Stomach smooth muscle (tissue), 2 donors: ENCODE results near the gene NCDN.
A peak's percentile ranks its signal among the peaks of the same experiment; 100 is the strongest.

ENCODE experiments used
- H3K27ac ChIP-seq: one replicate; pipeline ENCODE4 v1.7.0; 2013; ENCODE audit warnings: mild to moderate bottlenecking, low read length, inconsistent platforms
- H3K27me3 ChIP-seq, 2 donors: one replicate each; pipeline ENCODE4 v1.7.0; 2013; ENCODE audit warnings: low read length in 2 of 2; ENCODE audit not compliant: insufficient read depth in 2 of 2, control insufficient read depth in 1 of 2
- H3K36me3 ChIP-seq, 2 donors: one replicate each; pipeline ENCODE4 v1.7.0; 2013; ENCODE audit warnings: low read length in 2 of 2; ENCODE audit not compliant: control insufficient read depth in 2 of 2, insufficient read depth in 2 of 2
- H3K4me1 ChIP-seq: one replicate; pipeline ENCODE4 v1.7.0; 2013; ENCODE audit warnings: low read length; ENCODE audit not compliant: control insufficient read depth, insufficient read depth
- H3K4me3 ChIP-seq, 2 donors: one replicate each; pipeline ENCODE4 v1.7.0; 2013; ENCODE audit warnings: low read length in 2 of 2
- H3K9ac ChIP-seq, 2 donors: one replicate each; pipeline ENCODE4 v1.7.0; 2013; ENCODE audit warnings: low read length in 2 of 2, mild to moderate bottlenecking in 1 of 2
- H3K9me3 ChIP-seq, 2 donors: one replicate each; pipeline ENCODE4 v1.7.0; 2013; ENCODE audit warnings: low read length in 2 of 2; ENCODE audit not compliant: control insufficient read depth in 2 of 2
- donor health status: healthy.
- donor health status: Pancreatic carcinoma.

Gene NCDN

DNA sequence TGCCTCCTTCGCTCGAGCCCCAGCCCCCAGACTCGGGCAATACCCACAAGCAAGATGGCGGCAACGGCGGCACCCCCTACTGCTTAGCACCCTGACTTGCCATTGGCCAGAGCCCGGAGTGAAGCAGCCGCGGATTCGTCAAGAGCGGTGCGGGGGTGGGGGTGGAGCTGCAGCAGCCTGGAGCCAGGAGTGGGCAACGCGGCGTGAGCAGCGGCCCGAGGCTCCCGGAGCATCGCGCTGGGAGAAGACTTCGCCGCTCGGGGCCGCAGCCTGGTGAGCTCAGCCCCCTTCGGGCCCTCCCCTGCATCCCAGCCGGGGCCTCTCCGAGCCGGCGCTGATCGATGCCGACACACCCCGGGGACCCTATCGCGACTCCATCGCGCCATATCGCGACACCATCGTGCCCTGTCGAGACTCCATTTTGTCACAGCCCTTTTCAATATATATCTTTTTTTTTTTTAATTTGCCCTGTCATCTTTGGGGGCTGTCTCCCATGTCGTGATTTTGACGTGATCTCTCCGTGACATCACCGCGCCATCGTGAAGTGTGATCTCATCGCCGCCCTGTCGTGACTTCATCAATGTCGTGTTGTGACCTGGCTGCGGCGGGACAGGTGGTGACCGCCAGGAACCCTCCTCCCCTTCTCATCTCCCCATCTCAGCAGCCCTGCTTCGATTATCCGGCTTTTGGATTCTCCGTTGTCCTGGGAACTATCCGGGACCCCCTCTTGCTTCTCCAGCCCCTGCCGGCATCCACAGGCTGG is at the start of gene NCDN:
TSS of gene NCDN (plus strand) at position 189 of the 763 bp plus-strand sequence. CDS start at position 581, 392 bp downstream.
- H3K9me3 ChIP-seq: no peaks in the 10 kb centered on the region
- H3K9ac ChIP-seq: peak within 1 kb of the TSS; percentile 84 to 89
- peak within 1 kb of the TSS; percentile 86 to 96 for H3K4me3 ChIP-seq
- H3K27me3 ChIP-seq: no peaks in the 10 kb centered on the region
- peak within 1 kb of the TSS; percentile 89 for H3K27ac ChIP-seq
- peaks cover 61% of the 10 kb centered on the region for H3K4me1 ChIP-seq
- H3K36me3 ChIP-seq: peaks cover 2 to 7% of the 10 kb centered on the region in 2 donors

GRCh38 chr1:35507947-35508346 is 49.7 kb upstream of the NCDN start:
- Histone ChIP-seq H3K27me3 (no peaks in the 10 kb centered on the region), H3K9ac (no peak overlapping the region), H3K4me3 (no peak overlapping the region), H3K9me3 (no peaks in the 10 kb centered on the region), H3K4me1 (peaks cover 4% of the 10 kb centered on the region), H3K36me3 (peaks cover 9 to 10% of the 10 kb centered on the region in 2 donors), H3K27ac (no peak overlapping the region)

- no peak overlapping the region for H3K27ac ChIP-seq
- no peaks in the 10 kb centered on the region for H3K9me3 ChIP-seq
- no peaks in the 10 kb centered on the region for H3K27me3 ChIP-seq
- peaks cover 9 to 10% of the 10 kb centered on the region in 2 donors for H3K36me3 ChIP-seq
- peaks cover 4% of the 10 kb centered on the region for H3K4me1 ChIP-seq
- no peak overlapping the region for H3K9ac ChIP-seq
- H3K4me3 ChIP-seq: no peak overlapping the region
Observed at GRCh38 chr1:35509558-35509957, 48.0 kb upstream of the NCDN start.

DNA sequence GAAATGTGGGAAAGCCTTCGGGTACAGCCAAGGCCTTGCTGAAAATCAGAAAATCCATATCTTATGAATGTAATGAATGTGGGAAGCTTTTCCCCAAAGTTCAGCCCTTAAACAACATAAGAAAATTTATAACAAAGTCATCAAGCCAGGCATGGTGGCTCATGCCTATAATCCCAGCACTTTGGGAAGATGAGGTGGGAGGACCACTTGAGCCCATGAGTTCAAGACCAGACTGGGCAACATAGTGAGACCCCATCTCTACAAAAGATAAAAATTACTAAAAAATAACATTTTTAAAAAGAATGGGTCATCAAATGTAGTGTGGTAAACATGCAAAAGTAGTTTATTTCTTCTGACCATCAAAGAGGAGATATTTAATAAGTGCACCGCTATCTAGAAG is 46.3 kb upstream of the NCDN start:
- no peak overlapping the region for H3K4me3 ChIP-seq

GRCh38 chr1:35518183-35518582 is 39.4 kb upstream of the NCDN start:
- Histone ChIP-seq H3K36me3 (no peaks in the 10 kb centered on the region), H3K9me3 (peaks cover 0 to 5% of the 10 kb centered on the region in 2 donors), H3K9ac (no peak overlapping the region), H3K4me1 (no peaks in the 10 kb centered on the region), H3K4me3 (no peak overlapping the region), H3K27me3 (no peaks in the 10 kb centered on the region), H3K27ac (no peak overlapping the region)

More for the DNA sequence above, 46.3 kb upstream of the NCDN start:
- Histone ChIP-seq H3K9me3 (no peaks in the 10 kb centered on the region), H3K27me3 (no peaks in the 10 kb centered on the region), H3K4me1 (peaks cover 4% of the 10 kb centered on the region), H3K27ac (no peak overlapping the region), H3K36me3 (peaks cover 4 to 5% of the 10 kb centered on the region in 2 donors), H3K9ac (no peak overlapping the region)

- Histone ChIP-seq H3K4me1 (no peaks in the 10 kb centered on the region), H3K27ac (no peak overlapping the region), H3K36me3 (no peaks in the 10 kb centered on the region), H3K9ac (no peak overlapping the region), H3K27me3 (no peaks in the 10 kb centered on the region), H3K9me3 (peaks cover 0 to 5% of the 10 kb centered on the region in 2 donors), H3K4me3 (no peak overlapping the region)
Observed at GRCh38 chr1:35519432-35519831, 38.2 kb upstream of the NCDN start.

GRCh38 chr1:35524106-35524505 is 33.5 kb upstream of the NCDN start:
- Histone ChIP-seq H3K9me3 (no peaks in the 10 kb centered on the region), H3K9ac (no peak overlapping the region), H3K4me1 (no peaks in the 10 kb centered on the region), H3K27ac (no peak overlapping the region), H3K36me3 (no peaks in the 10 kb centered on the region), H3K27me3 (no peaks in the 10 kb centered on the region), H3K4me3 (no peak overlapping the region)

DNA sequence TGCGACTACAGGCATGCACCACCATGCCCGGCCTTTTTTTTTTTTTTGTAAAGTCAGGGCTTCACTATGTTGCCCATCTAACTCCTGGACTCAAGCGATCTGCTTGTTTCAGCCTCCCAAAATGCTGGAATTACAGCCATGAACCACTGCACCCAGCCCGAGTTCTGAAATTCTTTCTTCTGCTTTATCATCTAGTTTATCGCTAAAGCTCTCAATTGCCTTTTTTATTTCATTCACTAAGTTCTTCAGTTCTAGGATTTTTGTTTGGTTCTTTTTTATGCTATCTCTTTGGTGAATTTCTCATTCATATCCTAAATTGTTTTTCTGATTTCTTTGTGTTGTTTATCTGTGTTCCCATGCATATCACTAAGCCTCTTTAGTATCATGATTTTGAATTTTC is 27.4 kb upstream of the NCDN start:
- Histone ChIP-seq H3K9me3 (no peaks in the 10 kb centered on the region), H3K4me3 (no peak overlapping the region), H3K27me3 (no peaks in the 10 kb centered on the region), H3K4me1 (peaks cover 7% of the 10 kb centered on the region), H3K9ac (no peak overlapping the region), H3K36me3 (peaks cover 5 to 6% of the 10 kb centered on the region in 2 donors), H3K27ac (no peak overlapping the region)

GRCh38 chr1:35530946-35531345 is 26.7 kb upstream of the NCDN start:
- Histone ChIP-seq H3K27me3 (no peaks in the 10 kb centered on the region), H3K4me1 (peaks cover 7% of the 10 kb centered on the region), H3K27ac (no peak overlapping the region), H3K4me3 (no peak overlapping the region), H3K9ac (no peak overlapping the region), H3K9me3 (no peaks in the 10 kb centered on the region), H3K36me3 (peaks cover 5 to 6% of the 10 kb centered on the region in 2 donors)

GRCh38 chr1:35531368-35531767 is 26.2 kb upstream of the NCDN start:
- peaks cover 5 to 8% of the 10 kb centered on the region in 2 donors for H3K36me3 ChIP-seq
- no peak overlapping the region for H3K9ac ChIP-seq
- peaks cover 7% of the 10 kb centered on the region for H3K4me1 ChIP-seq
- no peak overlapping the region for H3K4me3 ChIP-seq
- H3K27ac ChIP-seq: no peak overlapping the region
- H3K9me3 ChIP-seq: no peaks in the 10 kb centered on the region
- H3K27me3 ChIP-seq: no peaks in the 10 kb centered on the region

DNA sequence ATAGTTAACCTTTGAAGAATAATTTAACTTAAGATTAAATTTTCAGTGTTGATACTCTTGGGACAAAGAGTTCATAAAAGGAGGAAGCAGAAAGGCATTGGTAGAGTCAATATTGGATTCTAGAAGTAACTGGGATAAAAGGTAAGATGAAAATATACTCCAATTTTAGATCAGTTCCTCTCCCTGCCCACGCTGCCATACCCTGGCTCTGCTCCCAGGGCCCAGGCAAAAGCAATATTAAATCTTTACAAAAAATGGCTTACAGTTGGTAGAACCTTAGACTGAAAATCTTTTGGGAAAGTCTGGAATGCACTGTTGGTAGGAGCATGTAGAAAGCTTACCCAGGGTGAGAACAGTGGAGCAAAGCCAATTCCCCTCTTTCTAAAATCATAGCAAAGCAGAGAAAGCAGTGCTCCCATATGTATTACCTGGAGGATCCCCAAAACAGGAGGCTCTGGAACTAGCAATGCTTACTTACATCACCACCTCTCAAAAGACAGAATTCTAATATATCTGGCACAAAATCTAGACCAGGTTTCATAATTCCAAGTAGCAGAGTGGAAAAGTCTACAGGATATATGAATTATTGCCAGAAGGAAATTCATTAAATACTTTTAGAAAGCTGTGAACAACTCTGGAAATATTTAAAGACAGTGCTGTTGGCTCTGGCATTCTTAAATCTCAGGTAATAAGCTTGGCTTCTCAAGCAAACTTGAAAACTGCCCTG is 24.9 kb upstream of the NCDN start:
- Histone ChIP-seq H3K27me3 (no peaks in the 10 kb centered on the region), H3K4me1 (peaks cover 7% of the 10 kb centered on the region), H3K27ac (no peak overlapping the region), H3K9ac (no peak overlapping the region), H3K9me3 (no peaks in the 10 kb centered on the region), H3K4me3 (no peak overlapping the region), H3K36me3 (peaks cover 5 to 8% of the 10 kb centered on the region in 2 donors)
